Iris pigment epithelial cell (primary cell): Measurements from ENCODE around the gene BCL11B.

ENCODE experiments used
- DNase-seq: peaks from one replicate; pipeline ENCODE4 v3.0.0-alpha.2; 2011; ENCODE audit warnings: low read depth

BCL11B gene

GRCh38 chr14:99224116-99224910, 47.7 kb downstream of the BCL11B start:
- DNase-seq, result no peak

- no peak for DNase-seq
Measured at GRCh38 chr14:99221445-99221844, 50.6 kb downstream of the BCL11B start.

GRCh38 chr14:99217066-99217955, 54.7 kb downstream of the BCL11B start:
- DNase-seq, result no peak

- DNase-seq, result no peak
Measured at GRCh38 chr14:99216191-99216590, 55.8 kb downstream of the BCL11B start.

GRCh38 chr14:99215277-99215676, 56.7 kb downstream of the BCL11B start:
- peak; percentile 47 for DNase-seq

- no peak for DNase-seq
Measured at GRCh38 chr14:99214701-99215100, 57.3 kb downstream of the BCL11B start.

- no peak for DNase-seq
Measured at GRCh38 chr14:99213527-99213971, 58.4 kb downstream of the BCL11B start.

- no peak for DNase-seq
Measured at GRCh38 chr14:99213101-99213500, 58.9 kb downstream of the BCL11B start.

GRCh38 chr14:99212646-99213045, 59.4 kb downstream of the BCL11B start:
- no peak for DNase-seq

GRCh38 chr14:99212199-99212598, 59.8 kb downstream of the BCL11B start:
- no peak for DNase-seq

- no peak for DNase-seq
Measured at GRCh38 chr14:99211410-99211809, 60.6 kb downstream of the BCL11B start.

- no peak for DNase-seq
Measured at GRCh38 chr14:99210333-99210732, 61.7 kb downstream of the BCL11B start.

- DNase-seq, result no peak
Measured at GRCh38 chr14:99209409-99209808, 62.6 kb downstream of the BCL11B start.

GRCh38 chr14:99208318-99208717, 63.7 kb downstream of the BCL11B start:
- no peak for DNase-seq

- no peak for DNase-seq
Measured at GRCh38 chr14:99207456-99207855, 64.5 kb downstream of the BCL11B start.

GRCh38 chr14:99206090-99206489, 65.9 kb downstream of the BCL11B start:
- DNase-seq, result no peak

GRCh38 chr14:99205086-99205688, 66.8 kb downstream of the BCL11B start:
- DNase-seq, result no peak

GRCh38 chr14:99203801-99204200, 68.2 kb downstream of the BCL11B start:
- DNase-seq, result no peak

- DNase-seq, result no peak
Measured at GRCh38 chr14:99203080-99203479, 68.9 kb downstream of the BCL11B start.

GRCh38 chr14:99202516-99202915, 69.5 kb downstream of the BCL11B start:
- DNase-seq, result no peak

- DNase-seq, result no peak
Measured at GRCh38 chr14:99201351-99202073, 70.5 kb downstream of the BCL11B start.

GRCh38 chr14:99200654-99201005, 71.4 kb downstream of the BCL11B start:
- DNase-seq, result no peak
